Keratinocyte (primary cell): ENCODE data around the gene CCDC85C.

Experiments used
- CTCF ChIP-seq, 3 experiments: IDR thresholded peaks in 1 of 3; conservative IDR thresholded peaks in 1 of 3; optimal IDR thresholded peaks in 1 of 3; 2 replicates in 2 of 3; 3 replicates in 1 of 3; pipeline versions ENCODE3 to v1.5.1; 2011; ENCODE audit warnings: low read length in 3 of 3, mild to moderate bottlenecking in 3 of 3, moderate library complexity in 2 of 3, control low read depth in 1 of 3, inconsistent platforms in 1 of 3; ENCODE audit not compliant: insufficient read depth in 2 of 3; ENCODE audit errors: extremely low read depth in 1 of 3
- EZH2 ChIP-seq: IDR thresholded peaks from one replicate; pipeline ENCODE4 v1.6.1; 2012; ENCODE audit warnings: inconsistent platforms, mild to moderate bottlenecking, low read length, moderate library complexity

- TF ChIP-seq CTCF (optimal IDR thresholded peaks at IDR 0.05 in 1 of 3, IDR thresholded peaks at IDR 0.05 in 1 of 3, conservative IDR thresholded peaks at IDR 0.05 in 1 of 3; ENCODE audit: extremely low read depth in 1 of 3, insufficient read depth in 2 of 3, low read length in 3 of 3), result no peak
- TF ChIP-seq EZH2, result no peak
Measured at GRCh38 chr14:99572173-99572999, 31.6 kb downstream of the CCDC85C start.
